ENCODE data around the gene CGN. TPM values are rescaled to one million over a fixed set of nuclear protein-coding genes. Genes with fewer than 3 reads are reported as not detected.

CGN gene
- total RNA-seq, 4 donors from 2014 or later, result 33.6 to 71.0 (median 44.6) TPM

DNA sequence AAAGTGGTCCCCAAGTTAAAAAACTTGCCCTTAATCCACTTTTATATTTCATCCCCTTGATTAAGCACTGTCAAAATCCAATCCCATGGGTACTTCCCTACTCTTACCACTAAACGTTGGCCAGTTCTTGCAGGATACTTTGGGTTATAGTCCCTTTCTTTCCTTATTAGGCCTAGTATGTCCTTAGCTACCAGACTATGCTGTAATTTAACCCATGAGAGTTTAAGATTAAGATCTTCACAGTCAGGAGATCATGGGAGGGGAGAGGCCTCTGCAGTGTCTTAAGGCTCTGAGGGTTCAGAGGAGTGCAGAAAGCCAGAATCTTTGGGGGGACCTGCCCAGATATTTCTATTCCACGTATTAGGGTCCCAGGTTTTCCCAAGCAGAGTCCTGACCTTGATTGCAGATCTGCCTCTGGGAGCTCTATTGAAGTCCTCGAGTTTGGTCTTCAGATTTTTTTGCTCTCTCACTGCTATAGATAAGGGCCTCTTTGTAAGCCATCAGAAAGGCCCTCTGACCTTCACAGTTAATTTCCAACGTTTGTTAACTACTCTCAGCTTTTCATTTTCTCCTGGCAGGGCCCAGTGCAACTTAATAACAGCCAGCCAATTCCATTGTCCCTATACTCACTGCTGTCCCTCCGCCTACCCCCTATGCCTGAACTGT lies 9.0 kb upstream of the CGN start:
- H3K4me3 ChIP-seq (ENCODE audit: low read depth, poor library complexity, severe bottlenecking), result no peak overlapping the region
- intact Hi-C loops (cut with DNase I; ENCODE audit: low total_unique reads), result no loop called here
- DNase-seq (ENCODE audit: low spot score in 2 of 2), result no peak
- TF ChIP-seq POLR2A (IDR thresholded peaks at IDR 0.05) (no peak), CTCF (IDR thresholded peaks at IDR 0.05) (no peak)
- 64 to 66% methylated on average over 5 of the region's 5 CpGs for WGBS, 2 donors

- no peak overlapping the region for H3K4me3 ChIP-seq (ENCODE audit: low read depth, poor library complexity, severe bottlenecking)
- intact Hi-C loops (cut with DNase I; ENCODE audit: low total_unique reads), result no loop called here
- WGBS, 2 donors, result 75 to 84% methylated on average over 7 of the region's 7 CpGs
- no peak for TF ChIP-seq CTCF (IDR thresholded peaks at IDR 0.05)
- no peak for TF ChIP-seq POLR2A (IDR thresholded peaks at IDR 0.05)
- DNase-seq (ENCODE audit: low spot score in 2 of 2), result no peak
Measured at GRCh38 chr1:151502859-151503780, 8.1 kb upstream of the CGN start.

- intact Hi-C loops (cut with DNase I; ENCODE audit: low total_unique reads), result no loop called here
- TF ChIP-seq CTCF (IDR thresholded peaks at IDR 0.05), result no peak
- TF ChIP-seq POLR2A (IDR thresholded peaks at IDR 0.05), result no peak
- no peak for DNase-seq (ENCODE audit: low spot score in 2 of 2)
- no peak overlapping the region for H3K4me3 ChIP-seq (ENCODE audit: low read depth, poor library complexity, severe bottlenecking)
- WGBS, 2 donors, result 47 to 58% methylated on average over 3 of the region's 3 CpGs
Measured at GRCh38 chr1:151504252-151504651, 6.9 kb upstream of the CGN start.

GRCh38 chr1:151504759-151505158 lies 6.4 kb upstream of the CGN start:
- 89 to 94% methylated on average over 4 of the region's 4 CpGs for WGBS, 2 donors
- no peak for TF ChIP-seq CTCF (IDR thresholded peaks at IDR 0.05)
- TF ChIP-seq POLR2A (IDR thresholded peaks at IDR 0.05), result no peak
- DNase-seq (ENCODE audit: low spot score in 2 of 2), result no peak
- H3K4me3 ChIP-seq (ENCODE audit: low read depth, poor library complexity, severe bottlenecking), result no peak overlapping the region
- intact Hi-C loops (cut with DNase I; ENCODE audit: low total_unique reads), result no loop called here

GRCh38 chr1:151508833-151509232 lies 2.4 kb upstream of the CGN start:
- intact Hi-C loops (cut with DNase I; ENCODE audit: low total_unique reads), result no loop called here
- DNase-seq (ENCODE audit: low spot score in 2 of 2), result no peak
- TF ChIP-seq CTCF (IDR thresholded peaks at IDR 0.05), result no peak
- no peak for TF ChIP-seq POLR2A (IDR thresholded peaks at IDR 0.05)
- no peak overlapping the region for H3K4me3 ChIP-seq (ENCODE audit: low read depth, poor library complexity, severe bottlenecking)
- 73 to 74% methylated on average over 6 of the region's 6 CpGs for WGBS, 2 donors
